ENCODE measurements around the gene SMG6. TPM values are rescaled to one million over a fixed set of nuclear protein-coding genes. Genes with fewer than 3 reads are reported as not detected.
A peak's percentile ranks its signal among the peaks of the same experiment; 100 is the strongest.

The SMG6 gene
- total and polyA plus RNA-seq, 2 of the 8 experiments (the other 6 are each of a cell fraction or from before 2014, with no cell fraction given) = 18.5 to 25.2 TPM

GRCh38 chr17:2023692-2024571, 279.7 kb downstream of the SMG6 start (continued):
- TF ChIP-seq EP300 (IDR thresholded peaks at IDR 0.05; ENCODE audit: borderline replicate concordance in 1 of 2, low read depth in 2 of 2, low read length in 2 of 2) (0 out of 3 replicates have a peak, but pooled peaks of 1 of the 2 experiments have one; percentile 30), CREB1 (IDR thresholded peaks at IDR 0.05) (peak; percentile 70)
